ENCODE results near the gene USP6. TPM values are rescaled to one million over a fixed set of nuclear protein-coding genes. Genes with fewer than 3 reads are reported as not detected.

The USP6 gene
- total and polyA plus RNA-seq, 2 of the 13 experiments (the other 11 are each of a cell fraction or from before 2014, with no cell fraction given) = 0.04 TPM; not detected in 1

- TF ChIP-seq ZBTB40 (IDR thresholded peaks at IDR 0.05) = no peak
- no peak for TF ChIP-seq ZBTB40 (CRISPR knock-in tag; IDR thresholded peaks at IDR 0.05)
- TF ChIP-seq EP300 (IDR thresholded peaks at IDR 0.05; ENCODE audit: low read depth in 2 of 2, low read length in 2 of 2) = no peak
- no peak for TF ChIP-seq EP300 (CRISPR knock-in tag; IDR thresholded peaks at IDR 0.05; ENCODE audit: borderline replicate concordance)
- no peak for TF ChIP-seq GRHL1 (CRISPR knock-in tag; conservative IDR thresholded peaks at IDR 0.05)
- no peak for TF ChIP-seq HINFP (CRISPR knock-in tag; IDR thresholded peaks at IDR 0.05; ENCODE audit: low read depth)
- TF ChIP-seq ZNF18 (CRISPR knock-in tag; IDR thresholded peaks at IDR 0.05; ENCODE audit: insufficient replicate concordance) = no peak
- TF ChIP-seq PAXIP1 (CRISPR knock-in tag; conservative IDR thresholded peaks at IDR 0.05) = no peak
Measured at GRCh38 chr17:5120036-5120435, 4.2 kb downstream of the USP6 start (continued).

Measured in HepG2 (cell line).